ENCODE data around the gene ZNF784. TPM values are rescaled to one million over a fixed set of nuclear protein-coding genes. Genes with fewer than 3 reads are reported as not detected.

Gene ZNF784
- total RNA-seq, 3 donors from 2014 or later: 3.3 to 3.4 (median 3.4) TPM

- no peak for DNase-seq
- ATAC-seq: no peak
- Mint-ChIP-seq H3K27me3 (ENCODE audit: low read depth) (no peaks in the 10 kb centered on the region), H3K36me3 (ENCODE audit: insufficient read depth) (peaks cover 37% of the 10 kb centered on the region), H3K4me3 (no peak overlapping the region), H3K9me3 (no peaks in the 10 kb centered on the region), H3K4me1 (ENCODE audit: low read depth) (peaks cover 14% of the 10 kb centered on the region)
These were observed 39.6 kb upstream of the ZNF784 start for GRCh38 chr19:55663846-55664536.

GRCh38 chr19:55661826-55662225 lies 37.5 kb upstream of the ZNF784 start:
- Mint-ChIP-seq H3K9me3 (no peaks in the 10 kb centered on the region), H3K4me1 (ENCODE audit: low read depth) (peaks cover 30% of the 10 kb centered on the region), H3K36me3 (ENCODE audit: insufficient read depth) (peaks cover 43% of the 10 kb centered on the region), H3K4me3 (no peak overlapping the region), H3K27me3 (ENCODE audit: low read depth) (no peaks in the 10 kb centered on the region)
- no peak for DNase-seq
- no peak for ATAC-seq

DNA sequence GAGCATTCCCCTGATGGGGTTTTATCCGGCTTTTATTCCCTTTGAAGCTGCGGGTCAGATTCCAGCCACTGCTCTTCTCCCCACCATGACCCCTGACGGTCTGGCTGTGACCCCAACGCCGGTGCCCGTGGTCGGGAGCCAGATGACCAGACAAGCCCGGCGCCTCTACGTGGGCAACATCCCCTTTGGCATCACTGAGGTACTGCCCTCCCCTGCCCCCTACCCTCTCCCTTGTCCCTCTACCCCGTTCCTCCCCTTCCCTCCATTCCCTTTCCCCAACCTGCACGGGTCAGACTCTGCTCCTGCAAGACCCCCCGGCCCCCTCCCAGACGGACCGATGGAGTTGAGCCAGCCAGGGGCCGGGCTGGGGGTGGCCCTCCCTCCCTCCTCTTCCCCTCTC lies 36.6 kb upstream of the ZNF784 start:
- Mint-ChIP-seq H3K4me1 (ENCODE audit: low read depth) (peaks cover 33% of the 10 kb centered on the region), H3K4me3 (no peak overlapping the region), H3K9me3 (no peaks in the 10 kb centered on the region), H3K27me3 (ENCODE audit: low read depth) (no peaks in the 10 kb centered on the region), H3K36me3 (ENCODE audit: insufficient read depth) (peaks cover 47% of the 10 kb centered on the region)
- no peak for DNase-seq
- no peak for ATAC-seq

DNA sequence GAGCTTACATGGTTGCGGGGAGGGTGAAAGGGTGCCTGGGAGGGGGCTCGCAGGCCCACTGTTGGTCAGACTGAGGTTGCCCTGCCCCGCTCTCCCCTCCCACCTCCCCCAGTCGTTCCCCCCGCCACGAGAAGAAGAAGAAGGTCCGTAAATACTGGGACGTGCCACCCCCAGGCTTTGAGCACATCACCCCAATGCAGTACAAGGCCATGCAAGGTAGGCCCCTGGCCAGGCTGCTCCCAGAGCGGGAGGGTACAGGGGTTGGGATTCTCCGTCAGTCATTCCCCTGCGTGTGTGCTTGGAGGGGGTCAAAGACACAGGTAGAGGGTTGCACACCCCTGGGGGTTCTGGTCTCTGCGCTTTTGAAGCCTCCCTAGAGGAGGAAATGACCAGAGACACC lies 36.0 kb upstream of the ZNF784 start:
- Mint-ChIP-seq H3K9me3 (no peaks in the 10 kb centered on the region), H3K27me3 (ENCODE audit: low read depth) (no peaks in the 10 kb centered on the region), H3K4me3 (no peak overlapping the region), H3K36me3 (ENCODE audit: insufficient read depth) (peaks cover 51% of the 10 kb centered on the region), H3K4me1 (ENCODE audit: low read depth) (peaks cover 35% of the 10 kb centered on the region)
- ATAC-seq: no peak
- no peak for DNase-seq

- H3K9me3 Mint-ChIP-seq: no peaks in the 10 kb centered on the region
- H3K27me3 Mint-ChIP-seq (ENCODE audit: low read depth): no peaks in the 10 kb centered on the region
- ATAC-seq (no peak), DNase-seq (no peak)
- H3K4me3 Mint-ChIP-seq: peak overlapping the region; percentile 52
- H3K36me3 Mint-ChIP-seq (ENCODE audit: insufficient read depth): peaks cover 51% of the 10 kb centered on the region
- peaks cover 35% of the 10 kb centered on the region for H3K4me1 Mint-ChIP-seq (ENCODE audit: low read depth)
These were observed 35.5 kb upstream of the ZNF784 start for GRCh38 chr19:55659822-55660221.

- no peaks in the 10 kb centered on the region for H3K27me3 Mint-ChIP-seq (ENCODE audit: low read depth)
- no peaks in the 10 kb centered on the region for H3K9me3 Mint-ChIP-seq
- H3K36me3 Mint-ChIP-seq (ENCODE audit: insufficient read depth): peaks cover 44% of the 10 kb centered on the region
- ATAC-seq (no peak), DNase-seq (no peak)
- peak overlapping the region; percentile 8 for H3K4me3 Mint-ChIP-seq
- H3K4me1 Mint-ChIP-seq (ENCODE audit: low read depth): peaks cover 35% of the 10 kb centered on the region
These were observed 34.6 kb upstream of the ZNF784 start for GRCh38 chr19:55658846-55659459.

GRCh38 chr19:55656988-55657747 lies 32.8 kb upstream of the ZNF784 start:
- ATAC-seq: no peak
- Mint-ChIP-seq H3K9me3 (no peaks in the 10 kb centered on the region), H3K4me1 (ENCODE audit: low read depth) (peaks cover 33% of the 10 kb centered on the region), H3K36me3 (ENCODE audit: insufficient read depth) (peaks cover 30% of the 10 kb centered on the region), H3K27me3 (ENCODE audit: low read depth) (no peaks in the 10 kb centered on the region), H3K4me3 (peak overlapping the region; percentile 91)
- no peak for DNase-seq

DNA sequence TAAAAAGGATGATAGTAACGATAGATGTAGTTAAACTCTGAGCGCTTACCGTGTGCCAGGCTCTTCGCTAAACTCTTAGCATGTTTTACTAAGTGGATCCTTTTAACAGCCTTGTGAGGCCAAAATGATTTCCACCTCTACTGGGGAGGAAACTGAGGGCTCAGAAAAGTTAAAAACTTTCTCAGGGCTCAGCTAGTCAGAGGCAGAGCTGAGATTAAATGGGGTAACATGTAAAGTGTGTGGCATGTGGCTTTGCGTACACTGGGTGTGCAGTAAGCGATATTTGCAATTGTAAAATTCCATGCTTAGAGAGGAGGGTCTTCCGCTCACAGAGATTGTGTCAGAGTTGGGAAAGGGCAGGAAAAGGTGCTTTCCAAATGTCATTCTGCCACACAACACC lies 32.2 kb upstream of the ZNF784 start:
- no peak for DNase-seq
- Mint-ChIP-seq H3K4me1 (ENCODE audit: low read depth) (peaks cover 31% of the 10 kb centered on the region), H3K4me3 (peak overlapping the region; percentile 91), H3K27me3 (ENCODE audit: low read depth) (no peaks in the 10 kb centered on the region), H3K36me3 (ENCODE audit: insufficient read depth) (peaks cover 25% of the 10 kb centered on the region), H3K9me3 (no peaks in the 10 kb centered on the region)
- no peak for ATAC-seq

- no peak for DNase-seq
- H3K36me3 Mint-ChIP-seq (ENCODE audit: insufficient read depth): peaks cover 25% of the 10 kb centered on the region
- peak overlapping the region; percentile 91 for H3K4me3 Mint-ChIP-seq
- H3K27me3 Mint-ChIP-seq (ENCODE audit: low read depth): no peaks in the 10 kb centered on the region
- peaks cover 34% of the 10 kb centered on the region for H3K4me1 Mint-ChIP-seq (ENCODE audit: low read depth)
- ATAC-seq: no peak
- H3K9me3 Mint-ChIP-seq: no peaks in the 10 kb centered on the region
These were observed 31.3 kb upstream of the ZNF784 start for GRCh38 chr19:55655648-55656040.

- H3K36me3 Mint-ChIP-seq (ENCODE audit: insufficient read depth): peaks cover 25% of the 10 kb centered on the region
- ATAC-seq (peak; percentile 53 to 55), DNase-seq (peak; percentile 98)
- H3K27me3 Mint-ChIP-seq (ENCODE audit: low read depth): no peaks in the 10 kb centered on the region
- H3K4me1 Mint-ChIP-seq (ENCODE audit: low read depth): peaks cover 38% of the 10 kb centered on the region
- no peaks in the 10 kb centered on the region for H3K9me3 Mint-ChIP-seq
- peak within 1 kb of the TSS; percentile 91 for H3K4me3 Mint-ChIP-seq
These were observed 30.7 kb upstream of the ZNF784 start, which contains the start of gene U2AF2 for GRCh38 chr19:55654868-55655647. Gene U2AF2, plus strand, starts transcription at chr19:55655035. Its CDS starts 70 bp downstream, at chr19:55655105.

DNA sequence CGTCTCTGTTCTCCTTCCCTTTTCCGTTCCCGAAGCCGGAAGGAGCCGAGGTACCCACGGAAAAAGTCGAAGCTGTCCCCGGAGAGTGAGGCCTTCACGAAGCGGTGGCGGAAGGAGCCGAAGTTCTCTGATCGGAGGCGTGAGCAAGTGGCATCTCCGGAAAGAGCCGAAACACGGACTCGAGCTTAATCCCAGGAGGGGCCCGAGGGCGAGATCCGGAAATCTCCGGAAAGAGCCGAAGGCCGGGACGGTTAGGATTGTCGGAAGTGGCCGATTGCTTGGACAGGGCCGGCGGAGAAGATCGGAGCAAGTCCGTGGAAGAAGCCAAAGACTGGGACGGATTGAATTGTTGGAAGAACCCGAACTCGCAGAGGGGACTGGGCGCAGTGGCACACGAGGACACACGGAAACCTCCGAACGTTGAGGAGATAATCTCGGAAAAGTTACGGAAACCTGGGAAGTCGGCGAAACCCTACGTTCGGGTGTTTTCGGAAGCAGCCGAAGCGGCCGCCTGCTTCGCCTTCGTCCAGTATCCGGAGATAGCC lies 30.0 kb upstream of the ZNF784 start:
- DNase-seq: peak; percentile 97
- H3K27me3 Mint-ChIP-seq (ENCODE audit: low read depth): no peaks in the 10 kb centered on the region
- peaks cover 21% of the 10 kb centered on the region for H3K36me3 Mint-ChIP-seq (ENCODE audit: insufficient read depth)
- H3K4me3 Mint-ChIP-seq: peak overlapping the region; percentile 91
- ATAC-seq: peak; percentile 73 to 81
- no peaks in the 10 kb centered on the region for H3K9me3 Mint-ChIP-seq
- H3K4me1 Mint-ChIP-seq (ENCODE audit: low read depth): peaks cover 39% of the 10 kb centered on the region

DNA sequence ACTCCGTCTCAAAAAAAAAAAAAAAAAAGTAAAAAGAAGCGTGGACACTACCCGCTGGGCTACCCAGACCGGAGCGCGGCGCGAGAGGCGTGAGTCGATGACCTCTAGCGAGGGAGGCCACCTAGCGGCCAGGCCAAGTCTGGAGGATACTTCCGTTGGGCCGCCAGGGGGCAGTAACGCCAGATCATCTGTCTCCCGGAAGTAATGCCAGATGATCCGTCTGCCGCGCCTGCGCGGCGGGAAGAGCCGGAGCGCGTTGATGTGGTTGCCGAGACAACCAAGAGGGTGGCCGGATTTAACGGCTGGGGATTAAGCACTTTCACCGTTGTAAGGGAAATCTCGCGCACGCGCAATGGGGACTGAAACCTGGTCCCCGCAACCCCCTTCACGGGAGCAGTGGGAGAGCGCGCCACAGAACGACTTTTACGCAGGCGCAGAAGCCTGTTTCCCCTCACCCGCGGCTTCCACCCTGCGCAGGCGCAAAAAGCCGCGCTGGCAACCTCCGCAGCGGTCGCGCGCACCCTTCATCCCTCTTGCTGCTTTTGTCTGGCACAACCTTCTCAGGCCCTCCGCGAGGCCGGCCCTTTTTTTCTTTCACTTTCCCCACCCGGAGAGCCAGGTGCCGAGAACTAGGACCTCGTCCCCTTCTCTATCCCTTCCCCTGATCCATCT lies 29.4 kb upstream of the ZNF784 start:
- H3K4me3 Mint-ChIP-seq: peak overlapping the region; percentile 91
- H3K36me3 Mint-ChIP-seq (ENCODE audit: insufficient read depth): peaks cover 19% of the 10 kb centered on the region
- peaks cover 40% of the 10 kb centered on the region for H3K4me1 Mint-ChIP-seq (ENCODE audit: low read depth)
- peak; percentile 99 for DNase-seq
- peak; percentile 57 to 59 for ATAC-seq
- H3K27me3 Mint-ChIP-seq (ENCODE audit: low read depth): no peaks in the 10 kb centered on the region
- H3K9me3 Mint-ChIP-seq: no peaks in the 10 kb centered on the region

DNA sequence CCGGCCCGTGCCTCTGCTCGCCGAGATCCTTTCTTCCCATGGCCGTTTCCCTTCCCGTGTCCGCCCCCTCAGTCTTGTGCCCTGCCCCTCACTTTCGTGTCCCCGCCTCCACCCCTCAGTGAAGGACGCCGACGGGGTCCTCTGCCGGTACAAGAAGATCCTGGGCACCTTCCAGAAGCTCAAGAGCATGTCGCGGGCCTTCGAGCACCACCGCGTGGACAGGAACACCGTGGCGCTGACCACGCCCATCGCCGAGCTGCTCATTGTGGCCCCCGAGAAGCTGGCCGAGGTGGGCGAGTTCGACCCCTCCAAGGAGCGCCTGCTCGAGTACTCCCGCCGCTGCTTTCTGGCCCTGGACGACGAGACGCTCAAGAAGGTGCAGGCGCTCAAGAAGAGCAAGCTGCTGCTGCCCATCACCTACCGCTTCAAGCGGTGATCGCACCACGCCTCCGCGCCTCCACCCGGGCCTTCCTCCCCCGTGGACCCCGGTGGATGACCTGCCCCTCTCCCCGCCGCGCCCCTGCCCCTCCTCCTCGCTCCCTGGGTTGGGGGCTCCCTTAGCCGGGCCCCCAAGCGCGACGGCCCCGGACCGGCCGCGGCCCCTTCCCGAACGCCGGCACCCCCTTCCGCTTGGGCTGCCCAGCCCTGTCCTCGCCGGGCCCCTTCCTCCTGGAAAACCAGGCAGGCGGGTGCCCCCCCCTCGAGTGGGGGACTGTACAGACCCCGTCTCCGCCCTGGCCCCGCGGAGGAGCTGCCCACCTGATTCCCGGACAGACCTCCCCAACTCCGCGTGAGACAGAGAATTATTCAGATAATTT lies 28.2 kb upstream of the ZNF784 start:
- Mint-ChIP-seq H3K9me3 (no peaks in the 10 kb centered on the region), H3K27me3 (ENCODE audit: low read depth) (no peaks in the 10 kb centered on the region), H3K4me1 (ENCODE audit: low read depth) (peaks cover 37% of the 10 kb centered on the region), H3K4me3 (no peak overlapping the region), H3K36me3 (ENCODE audit: insufficient read depth) (peaks cover 14% of the 10 kb centered on the region)
- no peak for ATAC-seq
- DNase-seq: no peak

All from activated T-cell treated with anti-CD3 and anti-CD28 coated beads, Interleukin-2, amount 50 U/mL, for 4 hours (primary cell).